CD14-positive monocyte (primary cell): ENCODE measurements around the gene ITPKB. TPM values are rescaled to one million over a fixed set of nuclear protein-coding genes. Genes with fewer than 3 reads are reported as not detected.

Source experiments
- DNase-seq, 3 donors: peaks; one replicate each; pipeline ENCODE4 v3.0.0-alpha.2; 2011 to 2022
- H2AFZ ChIP-seq: 2 replicates; pipeline ENCODE4 v1.6.0; 2012; ENCODE audit warnings: mild to moderate bottlenecking, low read depth, low read length, inconsistent platforms; ENCODE audit not compliant: insufficient read depth, poor library complexity, severe bottlenecking
- H3K27ac ChIP-seq, 2 donors: 1 replicate in 1 of 2; 2 replicates in 1 of 2; pipeline ENCODE4 v1.5.1; 2012 to 2013; ENCODE audit warnings: low read length in 2 of 2, control low read depth in 1 of 2, inconsistent platforms in 1 of 2, low read depth in 1 of 2, mild to moderate bottlenecking in 1 of 2
- H3K27me3 ChIP-seq, 2 donors: one replicate each; pipeline versions ENCODE4 v1.6.0 to v1.6.1; 2011 to 2013; ENCODE audit warnings: low read length in 2 of 2; ENCODE audit not compliant: control insufficient read depth in 2 of 2, insufficient read depth in 2 of 2
- H3K36me3 ChIP-seq, 2 donors: replicated peaks in 1 of 2; 1 replicate in 1 of 2; 2 replicates in 1 of 2; pipeline versions ENCODE4 v1.5.1 to v1.6.1; 2012 to 2013; ENCODE audit warnings: low read length in 2 of 2, control low read depth in 1 of 2, inconsistent platforms in 1 of 2, mild to moderate bottlenecking in 1 of 2; ENCODE audit not compliant: insufficient read depth in 2 of 2, control insufficient read depth in 1 of 2
- H3K4me1 ChIP-seq, 2 donors: 1 replicate in 1 of 2; 2 replicates in 1 of 2; pipeline versions ENCODE4 v1.5.1 to v1.6.1; 2012 to 2013; ENCODE audit warnings: low read length in 2 of 2, control low read depth in 1 of 2, inconsistent platforms in 1 of 2, mild to moderate bottlenecking in 1 of 2, moderate library complexity in 1 of 2; ENCODE audit not compliant: insufficient read depth in 2 of 2, control insufficient read depth in 1 of 2
- H3K4me2 ChIP-seq: replicated peaks from 2 replicates; pipeline ENCODE3; 2012; ENCODE audit warnings: low read length, moderate library complexity, mild to moderate bottlenecking; ENCODE audit not compliant: poor library complexity, severe bottlenecking; ENCODE audit errors: extremely low read depth
- H3K4me3 ChIP-seq, 3 experiments: fragments of 200-600 bp in 1 of 3; sonication (generic) in 1 of 3; replicated peaks in 1 of 3; 1 replicate in 2 of 3; 2 replicates in 1 of 3; pipeline ENCODE4 v1.5.1; 2011 to 2013; ENCODE audit warnings: low read length in 3 of 3, mild to moderate bottlenecking in 3 of 3, control low read depth in 2 of 3, low read depth in 2 of 3, inconsistent platforms in 1 of 3, moderate library complexity in 1 of 3
- H3K79me2 ChIP-seq: 2 replicates; pipeline ENCODE4 v1.6.0; 2012; ENCODE audit warnings: mild to moderate bottlenecking, control low read depth, inconsistent platforms, low read length, moderate library complexity; ENCODE audit not compliant: insufficient read depth
- H3K9ac ChIP-seq: 2 replicates; pipeline ENCODE4 v1.6.0; 2017; ENCODE audit warnings: low read length, mild to moderate bottlenecking; ENCODE audit not compliant: insufficient read depth, poor library complexity, severe bottlenecking
- H3K9me3 ChIP-seq, 2 donors: replicated peaks in 1 of 2; 1 replicate in 1 of 2; 2 replicates in 1 of 2; pipeline versions ENCODE4 v1.5.1 to v1.6.1; 2012 to 2013; ENCODE audit warnings: low read length in 2 of 2, control low read depth in 1 of 2; ENCODE audit not compliant: control insufficient read depth in 1 of 2, insufficient read depth in 1 of 2
- H4K20me1 ChIP-seq: 2 replicates; pipeline ENCODE4 v1.6.0; 2012; ENCODE audit warnings: mild to moderate bottlenecking, low read length, control low read depth, moderate library complexity; ENCODE audit not compliant: insufficient read depth
- H3K27ac Mint-ChIP-seq, 7 donors: one replicate each; pipeline ENCODE4 v1.8.0; 2020; ENCODE audit warnings: mild to moderate bottlenecking in 7 of 7, mixed read lengths in 7 of 7, moderate library complexity in 6 of 7, inconsistent platforms in 2 of 7
- H3K27me3 Mint-ChIP-seq, 3 donors: one replicate each; pipeline ENCODE4 v1.8.0; 2021 to 2022; ENCODE audit warnings: low read depth in 3 of 3, mild to moderate bottlenecking in 3 of 3, mixed read lengths in 3 of 3, moderate library complexity in 3 of 3, inconsistent platforms in 1 of 3
- H3K36me3 Mint-ChIP-seq, 2 donors: one replicate each; pipeline ENCODE4 v1.8.0; 2020; ENCODE audit warnings: mixed read lengths in 2 of 2, inconsistent platforms in 1 of 2, mild to moderate bottlenecking in 1 of 2
- H3K4me1 Mint-ChIP-seq: one replicate; pipeline ENCODE4 v1.8.0; 2020; ENCODE audit warnings: mild to moderate bottlenecking, mixed read lengths
- H3K4me3 Mint-ChIP-seq, 2 donors: one replicate each; pipeline ENCODE4 v1.8.0; 2020; ENCODE audit warnings: mild to moderate bottlenecking in 2 of 2, mixed read lengths in 2 of 2, moderate library complexity in 1 of 2
- H3K9me3 Mint-ChIP-seq, 7 donors: one replicate each; pipeline ENCODE4 v1.8.0; 2020 to 2022; ENCODE audit warnings: mixed read lengths in 7 of 7, mild to moderate bottlenecking in 6 of 7, moderate library complexity in 6 of 7, inconsistent platforms in 2 of 7
- WGBS: methylation state at CpG from one replicate; pipeline ENCODE4 v1.1.5; 2013; ENCODE audit warnings: missing lambda C conversion rate; ENCODE audit not compliant: insufficient coverage; 5-methylcytosine and 5-hydroxymethylcytosine counted together
- intact Hi-C, 2 donors: fragments of 100-400 bp; cut with micrococcal nuclease; formaldehyde crosslinking; loops; one replicate each; pipeline versions ENCODE4 v1.15.0 to v1.15.1; 2023
- polyA plus RNA-seq, 3 donors: library from polyadenylated mRNA; depleted of rRNA in 1 of 3; unstranded in 2 of 3; stranded (reverse) in 1 of 3; fragments of 300-500 nt in 2 of 3; fragments of >200 nt in 1 of 3; fragmentation: Illumina TruSeq in 2 of 3; gene quantifications; 1 replicate in 2 of 3; 2 replicates in 1 of 3; pipeline ENCODE4 v1.2.3, GENCODE V29; 2012 to 2021
- TF ChIP-seq, protein P1 (sequence below): fragments of 200-600 bp; IDR thresholded peaks from one replicate; pipeline ENCODE4 v1.8.0; 2022; ENCODE audit warnings: antibody characterized with exemption, mild to moderate bottlenecking

The ITPKB gene
- polyA plus RNA-seq, 3 donors, result 7.3 to 14.4 (median 10.2) TPM

- H4K20me1 ChIP-seq, result no peaks in the 10 kb centered on the region
- intact Hi-C loops, result no loop called here
- no peak overlapping the region for H2AFZ ChIP-seq
- H3K9me3 ChIP-seq, result no peaks in the 10 kb centered on the region
- no peaks in the 10 kb centered on the region for H3K4me1 ChIP-seq
- no peaks in the 10 kb centered on the region for H3K36me3 ChIP-seq
- no peak overlapping the region for H3K4me2 ChIP-seq
- no peak overlapping the region for H3K4me3 Mint-ChIP-seq
- no peaks in the 10 kb centered on the region for H3K27me3 ChIP-seq
- no peak overlapping the region for H3K4me3 ChIP-seq
- 100% methylated on average over 2 of the region's 2 CpGs for WGBS
- H3K4me1 Mint-ChIP-seq, result no peaks in the 10 kb centered on the region
- TF ChIP-seq, protein P1, sequence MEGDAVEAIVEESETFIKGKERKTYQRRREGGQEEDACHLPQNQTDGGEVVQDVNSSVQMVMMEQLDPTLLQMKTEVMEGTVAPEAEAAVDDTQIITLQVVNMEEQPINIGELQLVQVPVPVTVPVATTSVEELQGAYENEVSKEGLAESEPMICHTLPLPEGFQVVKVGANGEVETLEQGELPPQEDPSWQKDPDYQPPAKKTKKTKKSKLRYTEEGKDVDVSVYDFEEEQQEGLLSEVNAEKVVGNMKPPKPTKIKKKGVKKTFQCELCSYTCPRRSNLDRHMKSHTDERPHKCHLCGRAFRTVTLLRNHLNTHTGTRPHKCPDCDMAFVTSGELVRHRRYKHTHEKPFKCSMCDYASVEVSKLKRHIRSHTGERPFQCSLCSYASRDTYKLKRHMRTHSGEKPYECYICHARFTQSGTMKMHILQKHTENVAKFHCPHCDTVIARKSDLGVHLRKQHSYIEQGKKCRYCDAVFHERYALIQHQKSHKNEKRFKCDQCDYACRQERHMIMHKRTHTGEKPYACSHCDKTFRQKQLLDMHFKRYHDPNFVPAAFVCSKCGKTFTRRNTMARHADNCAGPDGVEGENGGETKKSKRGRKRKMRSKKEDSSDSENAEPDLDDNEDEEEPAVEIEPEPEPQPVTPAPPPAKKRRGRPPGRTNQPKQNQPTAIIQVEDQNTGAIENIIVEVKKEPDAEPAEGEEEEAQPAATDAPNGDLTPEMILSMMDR, result no peak
- H3K9me3 Mint-ChIP-seq, result no peaks in the 10 kb centered on the region
- no peaks in the 10 kb centered on the region for H3K36me3 Mint-ChIP-seq
- no peak overlapping the region for H3K27ac ChIP-seq
- H3K27me3 Mint-ChIP-seq, result peaks cover 0 to 4% (median 2%) of the 10 kb centered on the region in 3 donors
- no peak overlapping the region for H3K27ac Mint-ChIP-seq
- no peaks in the 10 kb centered on the region for H3K79me2 ChIP-seq
- no peak for DNase-seq
- no peak overlapping the region for H3K9ac ChIP-seq
Observed at GRCh38 chr1:226785805-226786204, 46.7 kb upstream of the ITPKB start.

GRCh38 chr1:226784081-226785049 is 45.3 kb upstream of the ITPKB start:
- H3K27ac Mint-ChIP-seq, result no peak overlapping the region
- H3K36me3 Mint-ChIP-seq, result no peaks in the 10 kb centered on the region
- H3K27me3 Mint-ChIP-seq, result peaks cover 2 to 6% (median 2%) of the 10 kb centered on the region in 3 donors
- H3K9me3 ChIP-seq, result no peaks in the 10 kb centered on the region
- H3K4me1 ChIP-seq, result no peaks in the 10 kb centered on the region
- intact Hi-C loops, result no loop called here
- H3K4me2 ChIP-seq, result no peak overlapping the region
- H3K4me1 Mint-ChIP-seq, result no peaks in the 10 kb centered on the region
- no peak overlapping the region for H3K27ac ChIP-seq
- TF ChIP-seq, protein P1, result no peak
- H3K4me3 Mint-ChIP-seq, result no peak overlapping the region
- H3K27me3 ChIP-seq, result no peaks in the 10 kb centered on the region
- no peak overlapping the region for H3K9ac ChIP-seq
- no peak overlapping the region for H2AFZ ChIP-seq
- H3K36me3 ChIP-seq, result no peaks in the 10 kb centered on the region
- no peak overlapping the region for H3K4me3 ChIP-seq
- no peak for DNase-seq
- H3K79me2 ChIP-seq, result no peaks in the 10 kb centered on the region
- 94% methylated on average over 8 of the region's 19 CpGs for WGBS
- no peaks in the 10 kb centered on the region for H3K9me3 Mint-ChIP-seq
- no peaks in the 10 kb centered on the region for H4K20me1 ChIP-seq
